WI38 (cell line): Measurements from ENCODE around the gene LRBA.

Experiments
- H3K4me3 ChIP-seq: 2 replicates; pipeline ENCODE4 v1.5.1; 2011; ENCODE audit warnings: low read depth, mild to moderate bottlenecking, control low read depth, low read length
- TF ChIP-seq, protein P1 (sequence below): IDR thresholded peaks from 2 replicates; pipeline ENCODE4 v1.5.1; 2012; ENCODE audit warnings: low read depth, mild to moderate bottlenecking, control low read depth, low read length

Gene LRBA

DNA sequence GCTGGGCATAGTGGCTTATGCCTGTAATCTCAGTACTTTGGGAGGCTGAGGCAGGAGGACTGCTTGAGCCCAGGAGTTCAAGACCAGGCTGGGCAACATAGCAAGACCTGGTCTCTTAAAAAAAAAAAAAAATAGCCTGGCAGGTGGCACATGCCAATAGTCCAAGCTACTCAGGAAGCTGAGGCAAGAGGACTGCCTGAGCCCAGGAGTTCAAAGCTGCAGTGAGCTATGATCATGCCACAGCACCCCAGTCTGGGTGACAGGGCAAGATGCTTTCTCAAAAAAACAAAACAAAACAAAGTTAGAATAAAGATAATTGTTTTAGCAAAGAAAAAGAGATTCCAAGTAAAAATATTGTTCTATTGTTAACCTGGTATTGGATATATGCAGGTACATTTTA, 75.0 kb downstream of the LRBA start:
- TF ChIP-seq, protein P1, sequence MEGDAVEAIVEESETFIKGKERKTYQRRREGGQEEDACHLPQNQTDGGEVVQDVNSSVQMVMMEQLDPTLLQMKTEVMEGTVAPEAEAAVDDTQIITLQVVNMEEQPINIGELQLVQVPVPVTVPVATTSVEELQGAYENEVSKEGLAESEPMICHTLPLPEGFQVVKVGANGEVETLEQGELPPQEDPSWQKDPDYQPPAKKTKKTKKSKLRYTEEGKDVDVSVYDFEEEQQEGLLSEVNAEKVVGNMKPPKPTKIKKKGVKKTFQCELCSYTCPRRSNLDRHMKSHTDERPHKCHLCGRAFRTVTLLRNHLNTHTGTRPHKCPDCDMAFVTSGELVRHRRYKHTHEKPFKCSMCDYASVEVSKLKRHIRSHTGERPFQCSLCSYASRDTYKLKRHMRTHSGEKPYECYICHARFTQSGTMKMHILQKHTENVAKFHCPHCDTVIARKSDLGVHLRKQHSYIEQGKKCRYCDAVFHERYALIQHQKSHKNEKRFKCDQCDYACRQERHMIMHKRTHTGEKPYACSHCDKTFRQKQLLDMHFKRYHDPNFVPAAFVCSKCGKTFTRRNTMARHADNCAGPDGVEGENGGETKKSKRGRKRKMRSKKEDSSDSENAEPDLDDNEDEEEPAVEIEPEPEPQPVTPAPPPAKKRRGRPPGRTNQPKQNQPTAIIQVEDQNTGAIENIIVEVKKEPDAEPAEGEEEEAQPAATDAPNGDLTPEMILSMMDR, result no peak
- no peak overlapping the region for H3K4me3 ChIP-seq

DNA sequence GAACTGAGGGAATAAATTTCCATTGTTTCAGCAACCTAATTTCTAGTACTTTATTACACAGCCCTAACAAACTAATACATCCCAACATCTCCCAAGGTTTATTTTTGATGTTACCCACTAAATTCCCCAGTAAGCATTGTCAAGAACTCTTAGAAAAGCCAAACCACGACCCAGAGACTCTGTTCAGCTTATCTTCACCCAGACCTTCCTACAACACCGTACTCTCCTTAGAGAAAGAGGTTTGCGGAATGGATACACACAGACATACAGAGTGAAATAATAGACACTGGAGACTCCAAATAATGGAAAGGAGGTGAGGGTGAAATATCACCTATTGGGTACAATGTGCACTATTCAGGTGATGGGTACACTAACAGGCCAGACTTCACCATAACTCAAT, 75.6 kb downstream of the LRBA start:
- H3K4me3 ChIP-seq, result no peak overlapping the region
- TF ChIP-seq, protein P1, result no peak

DNA sequence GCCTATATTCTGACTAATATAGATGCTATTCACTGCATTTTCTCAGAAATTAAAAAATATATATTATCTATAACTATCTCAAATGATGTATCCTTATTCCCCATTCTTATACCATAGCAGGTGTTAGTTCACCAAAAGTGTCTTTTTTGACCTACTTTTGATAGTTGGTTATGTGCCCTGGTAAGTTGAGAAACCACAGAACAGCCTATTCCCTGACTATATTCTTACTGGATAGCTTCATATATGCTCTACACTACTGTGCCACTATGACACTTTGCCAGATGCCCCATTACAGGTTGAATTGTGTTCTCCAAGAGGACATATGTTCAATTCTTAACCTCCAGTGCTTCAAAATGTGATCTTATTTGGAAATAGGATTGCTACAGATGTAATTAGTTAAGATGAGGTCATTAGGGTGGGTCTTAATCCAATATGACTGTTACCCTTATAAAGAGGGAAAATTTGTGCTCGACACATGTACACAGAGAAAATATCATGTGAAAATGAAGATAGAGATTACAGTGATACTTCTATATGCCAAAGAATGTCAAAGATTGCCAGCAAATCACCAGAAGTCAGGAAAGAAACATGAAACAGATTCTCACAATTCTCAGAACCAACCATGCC, 76.1 kb downstream of the LRBA start:
- no peak overlapping the region for H3K4me3 ChIP-seq
- TF ChIP-seq, protein P1, result no peak

DNA sequence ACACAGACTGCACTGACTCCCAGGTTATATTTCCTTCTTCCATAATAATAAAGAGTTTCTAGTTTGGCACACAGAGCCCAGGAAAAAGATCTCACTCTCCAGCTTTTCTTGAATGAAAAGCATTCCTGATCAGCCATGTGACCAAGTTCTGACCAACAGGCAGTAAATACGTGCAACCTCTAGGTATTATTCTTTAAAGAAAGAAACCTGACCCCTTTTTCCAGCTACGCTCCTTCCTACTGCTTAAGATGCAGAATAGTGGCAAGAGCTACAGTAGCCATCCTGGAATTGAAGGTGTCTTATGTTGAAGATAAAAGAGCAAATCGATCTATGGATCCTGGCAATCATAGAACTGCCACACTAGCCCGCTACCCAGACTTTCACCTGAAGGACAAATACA, 76.7 kb downstream of the LRBA start:
- H3K4me3 ChIP-seq, result no peak overlapping the region

DNA sequence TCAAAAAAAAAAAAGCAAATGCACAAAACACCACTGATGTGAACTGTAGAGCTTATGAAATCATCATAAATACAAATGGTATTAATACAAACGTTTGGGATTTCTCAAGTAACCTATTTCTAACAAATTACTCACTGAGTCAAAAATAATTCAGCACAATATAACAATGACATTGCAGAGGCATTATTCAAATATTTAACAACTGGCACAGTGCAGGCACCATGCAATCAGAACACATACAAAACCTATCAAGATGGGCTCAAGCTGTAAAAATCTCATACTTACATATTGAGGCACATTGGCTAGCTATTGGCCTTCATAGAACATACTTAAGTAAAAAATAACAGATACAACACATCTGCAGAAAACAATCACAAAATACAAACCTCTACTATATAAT, 81.1 kb downstream of the LRBA start:
- H3K4me3 ChIP-seq, result no peak overlapping the region
- TF ChIP-seq, protein P1, result no peak

More for the DNA sequence above, 76.7 kb downstream of the LRBA start:
- TF ChIP-seq, protein P1, result no peak

DNA sequence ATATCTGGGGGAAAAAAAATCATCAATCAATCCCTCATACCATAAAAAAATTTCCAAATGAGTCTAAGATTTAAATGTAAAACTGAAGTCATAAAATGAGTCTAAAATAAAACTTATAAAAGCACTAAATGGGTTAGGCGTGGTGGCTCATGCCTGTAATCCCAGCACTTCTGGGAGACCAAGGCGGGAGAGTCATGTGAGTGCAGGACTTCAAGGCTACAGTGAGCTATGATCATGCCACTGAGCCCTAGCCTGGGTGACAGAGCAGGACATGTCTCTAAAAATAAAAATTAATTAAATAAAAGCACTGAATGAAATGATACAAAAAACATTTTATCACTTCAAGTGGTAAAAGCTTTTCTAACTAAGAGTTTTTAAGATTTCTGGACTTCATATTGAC, 83.3 kb downstream of the LRBA start:
- H3K4me3 ChIP-seq, result no peak overlapping the region
- TF ChIP-seq, protein P1, result no peak

DNA sequence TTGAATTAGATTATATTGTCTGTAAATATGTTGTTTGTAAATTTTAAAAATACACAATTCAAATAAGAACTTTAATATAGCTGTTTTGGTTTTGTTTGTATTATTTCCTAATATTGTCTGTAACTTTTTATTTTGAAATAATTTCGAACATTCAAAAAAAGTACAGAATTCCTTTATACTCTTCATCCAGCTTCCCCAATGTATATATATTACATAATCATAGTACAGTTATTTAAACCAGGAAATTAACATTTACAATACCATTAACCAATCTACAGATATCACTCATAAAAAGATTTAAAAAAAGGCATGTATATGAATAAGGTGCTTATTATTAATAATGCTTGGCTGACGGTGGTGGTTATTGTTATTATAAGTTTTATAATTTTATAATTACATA, 84.1 kb downstream of the LRBA start:
- TF ChIP-seq, protein P1, result no peak
- H3K4me3 ChIP-seq, result no peak overlapping the region
